HepG2 (cell line): ENCODE results near the gene C11orf24. TPM values are rescaled to one million over a fixed set of nuclear protein-coding genes. Genes with fewer than 3 reads are reported as not detected.

Source experiments
- BHLHE40 ChIP-seq: IDR thresholded peaks from 2 replicates; pipeline ENCODE4 v1.6.1; 2011; ENCODE audit warnings: low read length, improper control_type of control experiment
- GFI1 ChIP-seq: sonication (generic); formaldehyde crosslinking; IDR thresholded peaks from 2 replicates; pipeline ENCODE4 v1.5.0; 2020; ENCODE audit warnings: missing genetic modification reagents, mild to moderate bottlenecking, borderline replicate concordance
- HOXA3 ChIP-seq: sonication (generic); formaldehyde crosslinking; IDR thresholded peaks from 2 replicates; pipeline ENCODE4 v1.5.0; 2020; ENCODE audit warnings: missing genetic modification reagents
- HOXA9 ChIP-seq: sonication (generic); formaldehyde crosslinking; IDR thresholded peaks from 2 replicates; pipeline ENCODE4 v1.8.1; 2022; ENCODE audit warnings: missing genetic modification reagents, mild to moderate bottlenecking, moderate library complexity, borderline replicate concordance
- JUNB ChIP-seq: sonication (generic); formaldehyde crosslinking; IDR thresholded peaks from 2 replicates; pipeline ENCODE4 v1.8.0; 2022; ENCODE audit warnings: missing genetic modification reagents, mild to moderate bottlenecking, borderline replicate concordance
- NR2F2 ChIP-seq: IDR thresholded peaks from 2 replicates; pipeline ENCODE4 v1.6.1; 2012; ENCODE audit warnings: low read depth, inconsistent platforms, borderline replicate concordance
- STAT5B ChIP-seq: sonication (generic); formaldehyde crosslinking; IDR thresholded peaks from 2 replicates; pipeline ENCODE4 v1.4.0; 2020; ENCODE audit warnings: missing genetic modification reagents
- ZFY ChIP-seq: sonication (generic); formaldehyde crosslinking; IDR thresholded peaks from 2 replicates; pipeline ENCODE4 v1.4.0; 2020; ENCODE audit warnings: missing genetic modification reagents
- ZKSCAN8 ChIP-seq: IDR thresholded peaks from 2 replicates; pipeline ENCODE4 v1.6.1; 2016; ENCODE audit warnings: borderline replicate concordance, missing genetic modification reagents, missing compliant biosample characterization
- ZNF501 ChIP-seq: sonication (generic); formaldehyde crosslinking; IDR thresholded peaks from 2 replicates; pipeline ENCODE4 v1.5.1; 2020; ENCODE audit warnings: mild to moderate bottlenecking, moderate library complexity, missing genetic modification reagents
- ZNF761 ChIP-seq: sonication (generic); formaldehyde crosslinking; conservative IDR thresholded peaks from 2 replicates; pipeline ENCODE4 v1.4.0; 2020; ENCODE audit warnings: mild to moderate bottlenecking, missing genetic modification reagents
- polyA plus RNA-seq, 8 experiments: library from polyadenylated mRNA; depleted of rRNA in 3 of 8; stranded (reverse) in 7 of 8; unstranded in 1 of 8; fragments of >200 nt; fragmentation: Illumina TruSeq in 4 of 8; extraction: Trizol in 4 of 8; gene quantifications; 2 replicates each; pipeline versions ENCODE4 v1.2.1 to v1.2.3, GENCODE V29; 2011 to 2016; ENCODE audit warnings: low read depth in 4 of 8, missing spikeins in 1 of 8, mixed read lengths in 1 of 8; ENCODE audit not compliant: insufficient read depth in 1 of 8
- total RNA-seq, 5 experiments: library from RNA; depleted of rRNA; stranded (reverse); fragments of >200 nt; fragmentation: Illumina TruSeq; extraction: Trizol; gene quantifications; 2 replicates each; pipeline ENCODE4 v1.2.3, GENCODE V29; 2016; ENCODE audit warnings: low read depth in 1 of 5
- TF ChIP-seq, protein P1 (sequence below): sonication (generic); formaldehyde crosslinking; IDR thresholded peaks from 2 replicates; pipeline ENCODE4 v1.4.0; 2020; ENCODE audit warnings: missing genetic modification reagents
- TF ChIP-seq, protein P2 (sequence below): sonication (generic); formaldehyde crosslinking; IDR thresholded peaks from 2 replicates; pipeline ENCODE4 v1.5.1; 2020; ENCODE audit warnings: mild to moderate bottlenecking, moderate library complexity, missing genetic modification reagents
- TF ChIP-seq, protein P3 (sequence below): sonication (generic); formaldehyde crosslinking; IDR thresholded peaks from 2 replicates; pipeline ENCODE4 v1.5.0; 2020; ENCODE audit warnings: mild to moderate bottlenecking, missing genetic modification reagents
- TF ChIP-seq, protein P4 (sequence below): sonication (generic); formaldehyde crosslinking; IDR thresholded peaks from 2 replicates; pipeline ENCODE4 v1.4.0; 2020; ENCODE audit warnings: missing genetic modification reagents

Gene C11orf24
- total and polyA plus RNA-seq, 2 of the 13 experiments (the other 11 are each of a cell fraction or from before 2014, with no cell fraction given): 52.9 to 55.5 TPM

DNA sequence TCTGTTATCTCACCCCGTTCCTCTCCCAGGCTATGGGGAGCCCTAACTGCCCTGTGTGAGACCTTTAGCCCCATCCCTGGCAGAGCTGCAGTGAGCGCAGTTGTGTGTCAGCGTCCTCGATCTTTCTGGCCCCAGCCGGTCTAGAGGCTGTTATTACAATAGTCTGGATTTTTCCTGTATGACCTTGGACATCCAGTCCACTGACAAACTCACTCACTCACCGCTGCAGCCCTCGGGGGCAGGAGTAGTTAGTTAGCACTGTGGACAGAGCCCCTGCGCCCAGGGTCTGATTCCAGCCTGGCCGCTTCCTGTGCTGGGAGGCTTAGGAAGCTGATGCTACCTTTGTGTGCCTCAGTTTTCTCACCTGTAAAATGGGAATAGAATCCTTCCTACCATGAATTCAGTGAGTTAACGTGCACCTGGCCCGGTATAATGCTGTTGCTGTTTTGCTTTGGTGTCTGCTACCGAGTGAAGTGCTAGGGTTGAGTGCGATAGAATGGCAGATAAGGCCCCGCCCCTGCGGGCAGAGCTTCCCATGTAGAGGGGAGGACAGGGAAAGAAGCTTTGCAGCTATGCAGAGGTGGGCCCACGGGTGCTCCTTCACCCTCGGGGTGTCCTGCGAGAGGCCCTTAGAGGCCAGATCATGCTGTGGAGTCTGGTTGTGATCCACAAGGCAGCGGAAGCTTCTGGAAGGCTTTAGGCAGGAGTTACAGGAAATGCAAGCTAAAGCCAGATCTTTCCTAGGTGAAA lies 43.6 kb upstream of the C11orf24 start (continued):
- TF ChIP-seq, protein P1, sequence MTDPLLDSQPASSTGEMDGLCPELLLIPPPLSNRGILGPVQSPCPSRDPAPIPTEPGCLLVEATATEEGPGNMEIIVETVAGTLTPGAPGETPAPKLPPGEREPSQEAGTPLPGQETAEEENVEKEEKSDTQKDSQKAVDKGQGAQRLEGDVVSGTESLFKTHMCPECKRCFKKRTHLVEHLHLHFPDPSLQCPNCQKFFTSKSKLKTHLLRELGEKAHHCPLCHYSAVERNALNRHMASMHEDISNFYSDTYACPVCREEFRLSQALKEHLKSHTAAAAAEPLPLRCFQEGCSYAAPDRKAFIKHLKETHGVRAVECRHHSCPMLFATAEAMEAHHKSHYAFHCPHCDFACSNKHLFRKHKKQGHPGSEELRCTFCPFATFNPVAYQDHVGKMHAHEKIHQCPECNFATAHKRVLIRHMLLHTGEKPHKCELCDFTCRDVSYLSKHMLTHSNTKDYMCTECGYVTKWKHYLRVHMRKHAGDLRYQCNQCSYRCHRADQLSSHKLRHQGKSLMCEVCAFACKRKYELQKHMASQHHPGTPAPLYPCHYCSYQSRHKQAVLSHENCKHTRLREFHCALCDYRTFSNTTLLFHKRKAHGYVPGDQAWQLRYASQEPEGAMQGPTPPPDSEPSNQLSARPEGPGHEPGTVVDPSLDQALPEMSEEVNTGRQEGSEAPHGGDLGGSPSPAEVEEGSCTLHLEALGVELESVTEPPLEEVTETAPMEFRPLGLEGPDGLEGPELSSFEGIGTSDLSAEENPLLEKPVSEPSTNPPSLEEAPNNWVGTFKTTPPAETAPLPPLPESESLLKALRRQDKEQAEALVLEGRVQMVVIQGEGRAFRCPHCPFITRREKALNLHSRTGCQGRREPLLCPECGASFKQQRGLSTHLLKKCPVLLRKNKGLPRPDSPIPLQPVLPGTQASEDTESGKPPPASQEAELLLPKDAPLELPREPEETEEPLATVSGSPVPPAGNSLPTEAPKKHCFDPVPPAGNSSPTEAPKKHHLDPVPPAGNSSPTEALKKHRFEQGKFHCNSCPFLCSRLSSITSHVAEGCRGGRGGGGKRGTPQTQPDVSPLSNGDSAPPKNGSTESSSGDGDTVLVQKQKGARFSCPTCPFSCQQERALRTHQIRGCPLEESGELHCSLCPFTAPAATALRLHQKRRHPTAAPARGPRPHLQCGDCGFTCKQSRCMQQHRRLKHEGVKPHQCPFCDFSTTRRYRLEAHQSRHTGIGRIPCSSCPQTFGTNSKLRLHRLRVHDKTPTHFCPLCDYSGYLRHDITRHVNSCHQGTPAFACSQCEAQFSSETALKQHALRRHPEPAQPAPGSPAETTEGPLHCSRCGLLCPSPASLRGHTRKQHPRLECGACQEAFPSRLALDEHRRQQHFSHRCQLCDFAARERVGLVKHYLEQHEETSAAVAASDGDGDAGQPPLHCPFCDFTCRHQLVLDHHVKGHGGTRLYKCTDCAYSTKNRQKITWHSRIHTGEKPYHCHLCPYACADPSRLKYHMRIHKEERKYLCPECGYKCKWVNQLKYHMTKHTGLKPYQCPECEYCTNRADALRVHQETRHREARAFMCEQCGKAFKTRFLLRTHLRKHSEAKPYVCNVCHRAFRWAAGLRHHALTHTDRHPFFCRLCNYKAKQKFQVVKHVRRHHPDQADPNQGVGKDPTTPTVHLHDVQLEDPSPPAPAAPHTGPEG (CRISPR knock-in tag): no peak
- TF ChIP-seq ZFY (CRISPR knock-in tag) (peak; percentile 43; the same call in 1 of the 2 replicates), JUNB (no peak), NR2F2 (0 out of 2 replicates have a peak, but pooled peaks have one; percentile 50), ZKSCAN8 (CRISPR knock-in tag) (peak; percentile 66; the same call in 1 of the 2 replicates), HOXA9 (CRISPR knock-in tag) (peak; percentile 29; the same call in 1 of the 2 replicates), STAT5B (CRISPR knock-in tag) (no peak), BHLHE40 (no peak), GFI1 (CRISPR knock-in tag) (no peak; the same call in 1 of the 2 replicates), ZNF501 (CRISPR knock-in tag) (peak; percentile 86; the same call in 1 of the 2 replicates), HOXA3 (CRISPR knock-in tag) (peak; percentile 77), ZNF761 (peak; percentile 52; the same call in 1 of the 2 replicates)
- TF ChIP-seq, protein P2, sequence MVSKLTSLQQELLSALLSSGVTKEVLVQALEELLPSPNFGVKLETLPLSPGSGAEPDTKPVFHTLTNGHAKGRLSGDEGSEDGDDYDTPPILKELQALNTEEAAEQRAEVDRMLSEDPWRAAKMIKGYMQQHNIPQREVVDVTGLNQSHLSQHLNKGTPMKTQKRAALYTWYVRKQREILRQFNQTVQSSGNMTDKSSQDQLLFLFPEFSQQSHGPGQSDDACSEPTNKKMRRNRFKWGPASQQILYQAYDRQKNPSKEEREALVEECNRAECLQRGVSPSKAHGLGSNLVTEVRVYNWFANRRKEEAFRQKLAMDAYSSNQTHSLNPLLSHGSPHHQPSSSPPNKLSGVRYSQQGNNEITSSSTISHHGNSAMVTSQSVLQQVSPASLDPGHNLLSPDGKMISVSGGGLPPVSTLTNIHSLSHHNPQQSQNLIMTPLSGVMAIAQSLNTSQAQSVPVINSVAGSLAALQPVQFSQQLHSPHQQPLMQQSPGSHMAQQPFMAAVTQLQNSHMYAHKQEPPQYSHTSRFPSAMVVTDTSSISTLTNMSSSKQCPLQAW: peak; percentile 73; the same call in 1 of the 2 replicates
- TF ChIP-seq, protein P3, sequence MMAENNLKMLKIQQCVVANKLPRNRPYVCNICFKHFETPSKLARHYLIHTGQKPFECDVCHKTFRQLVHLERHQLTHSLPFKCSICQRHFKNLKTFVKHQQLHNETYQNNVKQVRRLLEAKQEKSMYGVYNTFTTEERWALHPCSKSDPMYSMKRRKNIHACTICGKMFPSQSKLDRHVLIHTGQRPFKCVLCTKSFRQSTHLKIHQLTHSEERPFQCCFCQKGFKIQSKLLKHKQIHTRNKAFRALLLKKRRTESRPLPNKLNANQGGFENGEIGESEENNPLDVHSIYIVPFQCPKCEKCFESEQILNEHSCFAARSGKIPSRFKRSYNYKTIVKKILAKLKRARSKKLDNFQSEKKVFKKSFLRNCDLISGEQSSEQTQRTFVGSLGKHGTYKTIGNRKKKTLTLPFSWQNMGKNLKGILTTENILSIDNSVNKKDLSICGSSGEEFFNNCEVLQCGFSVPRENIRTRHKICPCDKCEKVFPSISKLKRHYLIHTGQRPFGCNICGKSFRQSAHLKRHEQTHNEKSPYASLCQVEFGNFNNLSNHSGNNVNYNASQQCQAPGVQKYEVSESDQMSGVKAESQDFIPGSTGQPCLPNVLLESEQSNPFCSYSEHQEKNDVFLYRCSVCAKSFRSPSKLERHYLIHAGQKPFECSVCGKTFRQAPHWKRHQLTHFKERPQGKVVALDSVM (CRISPR knock-in tag): peak; percentile 40; the same call in 1 of the 2 replicates
- TF ChIP-seq, protein P4, sequence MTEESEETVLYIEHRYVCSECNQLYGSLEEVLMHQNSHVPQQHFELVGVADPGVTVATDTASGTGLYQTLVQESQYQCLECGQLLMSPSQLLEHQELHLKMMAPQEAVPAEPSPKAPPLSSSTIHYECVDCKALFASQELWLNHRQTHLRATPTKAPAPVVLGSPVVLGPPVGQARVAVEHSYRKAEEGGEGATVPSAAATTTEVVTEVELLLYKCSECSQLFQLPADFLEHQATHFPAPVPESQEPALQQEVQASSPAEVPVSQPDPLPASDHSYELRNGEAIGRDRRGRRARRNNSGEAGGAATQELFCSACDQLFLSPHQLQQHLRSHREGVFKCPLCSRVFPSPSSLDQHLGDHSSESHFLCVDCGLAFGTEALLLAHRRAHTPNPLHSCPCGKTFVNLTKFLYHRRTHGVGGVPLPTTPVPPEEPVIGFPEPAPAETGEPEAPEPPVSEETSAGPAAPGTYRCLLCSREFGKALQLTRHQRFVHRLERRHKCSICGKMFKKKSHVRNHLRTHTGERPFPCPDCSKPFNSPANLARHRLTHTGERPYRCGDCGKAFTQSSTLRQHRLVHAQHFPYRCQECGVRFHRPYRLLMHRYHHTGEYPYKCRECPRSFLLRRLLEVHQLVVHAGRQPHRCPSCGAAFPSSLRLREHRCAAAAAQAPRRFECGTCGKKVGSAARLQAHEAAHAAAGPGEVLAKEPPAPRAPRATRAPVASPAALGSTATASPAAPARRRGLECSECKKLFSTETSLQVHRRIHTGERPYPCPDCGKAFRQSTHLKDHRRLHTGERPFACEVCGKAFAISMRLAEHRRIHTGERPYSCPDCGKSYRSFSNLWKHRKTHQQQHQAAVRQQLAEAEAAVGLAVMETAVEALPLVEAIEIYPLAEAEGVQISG (CRISPR knock-in tag): peak; percentile 66
